Coronary artery (tissue), 2 donors: ENCODE measurements around the gene CDKN2AIP.
"Not testable (repeated sequence)": the region's sequence is repeated elsewhere in the genome, so short reads cannot be mapped to it uniquely, and the experiment has no call there.

Experiments used
- DNase-seq: peaks from one replicate; pipeline ENCODE4 v3.0.0-alpha.2; 2017; ENCODE audit warnings: low spot score
- H3K27ac ChIP-seq, 2 donors: fragments of 200-600 bp; sonication (generic); one replicate each; pipeline ENCODE4 v1.5.1; 2016 to 2019
- H3K4me3 ChIP-seq: fragments of 200-600 bp; sonication (generic); 2 replicates; pipeline ENCODE4 v1.5.1; 2016; ENCODE audit warnings: mild to moderate bottlenecking, moderate library complexity
- CTCF ChIP-seq: fragments of 200-600 bp; sonication (generic); IDR thresholded peaks from one replicate; pipeline ENCODE4 v1.5.1; 2019; ENCODE audit warnings: antibody characterized with exemption

The CDKN2AIP gene

DNA sequence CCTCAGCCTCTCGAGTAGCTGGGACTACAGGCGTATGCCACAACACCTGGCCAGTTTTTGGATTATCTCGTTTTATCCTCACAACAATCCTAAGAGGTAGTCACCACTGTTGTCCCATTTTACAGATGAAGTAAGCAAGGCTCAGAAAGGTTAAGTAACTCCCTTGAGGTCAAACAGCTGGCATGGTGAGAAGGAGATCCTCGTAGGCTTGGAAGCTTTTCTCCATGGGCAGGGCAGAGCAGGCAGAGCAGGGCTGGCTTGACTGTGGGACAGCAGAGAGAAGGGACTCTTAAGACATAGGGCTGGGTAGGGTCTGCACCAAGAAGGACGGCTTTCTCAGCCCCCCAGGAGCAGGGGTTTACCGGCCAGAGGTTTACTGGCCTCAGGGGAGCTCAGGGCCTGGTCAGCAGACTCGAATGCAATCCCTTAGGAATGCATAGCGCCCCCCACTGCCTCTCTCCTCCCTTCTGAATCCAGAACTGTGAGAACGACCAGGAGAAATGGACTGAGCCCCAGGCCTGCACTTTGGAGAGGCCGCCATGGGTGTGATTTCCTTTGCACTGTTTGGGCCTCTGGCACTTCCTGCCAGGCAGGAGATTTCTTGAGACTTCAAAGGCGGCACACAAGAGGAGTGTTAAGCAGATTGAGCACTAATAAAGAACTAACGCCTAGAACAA lies 14.0 kb upstream of the CDKN2AIP start:
- Histone ChIP-seq H3K4me3 (no peak overlapping the region), H3K27ac (no peak overlapping the region)
- no peak for TF ChIP-seq CTCF
- DNase-seq = peak; percentile 29

DNA sequence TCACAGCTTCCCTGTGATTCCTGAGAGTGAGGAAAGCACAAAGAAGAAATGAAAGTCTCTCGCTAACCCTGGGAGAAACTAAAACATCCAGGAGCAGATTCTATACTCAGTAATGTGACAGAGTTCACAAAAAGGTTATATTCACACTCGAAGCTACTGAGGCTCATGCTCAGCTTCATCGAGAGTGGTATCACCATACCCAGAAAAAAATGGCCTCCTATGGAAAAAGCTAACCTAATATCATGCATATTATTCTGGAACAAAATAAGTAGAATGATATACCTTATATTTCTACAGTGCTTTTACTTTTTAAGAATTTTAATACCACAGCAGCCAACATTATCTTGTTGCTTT lies 13.5 kb upstream of the CDKN2AIP start:
- DNase-seq = no peak
- no peak overlapping the region for H3K4me3 ChIP-seq
- TF ChIP-seq CTCF = no peak
- H3K27ac ChIP-seq = no peak overlapping the region

- Histone ChIP-seq H3K4me3 (no peak overlapping the region), H3K27ac (no peak overlapping the region)
- no peak for DNase-seq
- TF ChIP-seq CTCF = no peak
Measured at GRCh38 chr4:183431614-183432013, 12.8 kb upstream of the CDKN2AIP start.

GRCh38 chr4:183433183-183433582 lies 11.3 kb upstream of the CDKN2AIP start:
- not testable (repeated sequence) for DNase-seq, H3K27ac ChIP-seq

GRCh38 chr4:183434264-183434663 lies 10.2 kb upstream of the CDKN2AIP start:
- Histone ChIP-seq H3K4me3 (no peak overlapping the region), H3K27ac (no peak overlapping the region)
- DNase-seq = no peak
- TF ChIP-seq CTCF = no peak

More at GRCh38 chr4:183433183-183433582, 11.3 kb upstream of the CDKN2AIP start:
- H3K4me3 ChIP-seq = not testable (repeated sequence)

GRCh38 chr4:183434666-183435190 lies 9.7 kb upstream of the CDKN2AIP start:
- Histone ChIP-seq H3K4me3 (no peak overlapping the region), H3K27ac (no peak overlapping the region)
- no peak for DNase-seq
- TF ChIP-seq CTCF = no peak

DNA sequence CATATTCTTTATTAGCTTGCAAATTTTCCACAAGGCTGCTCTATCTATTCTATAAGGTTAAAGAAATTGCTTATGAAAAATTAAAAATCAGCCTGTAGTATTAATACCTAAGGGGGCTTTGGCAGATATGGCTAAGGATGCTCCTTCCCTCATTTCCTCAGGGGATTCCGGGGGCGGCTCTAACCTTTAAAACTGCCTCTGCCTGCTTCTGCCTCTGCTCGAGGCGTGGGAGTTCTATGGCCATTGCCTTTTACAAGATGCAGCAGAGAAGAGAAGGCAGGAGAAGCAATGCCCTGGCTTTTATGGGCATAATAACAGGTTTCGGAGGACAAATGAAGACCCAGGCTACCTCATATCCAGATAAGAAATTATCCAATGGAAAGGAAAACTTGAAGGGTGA lies 8.6 kb upstream of the CDKN2AIP start:
- no peak for TF ChIP-seq CTCF
- DNase-seq = no peak
- Histone ChIP-seq H3K27ac (no peak overlapping the region), H3K4me3 (no peak overlapping the region)
